AML-193 (cell line): ENCODE measurements around the gene ANKRD29.
"Not testable (repeated sequence)": the region's sequence is repeated elsewhere in the genome, so short reads cannot be mapped to it uniquely, and the experiment has no call there.

Source experiments
- DNase-seq, 2 experiments: peaks; one replicate each; lab custom pipeline; 2025; lab: John Stamatoyannopoulos, UW

The ANKRD29 gene

GRCh38 chr18:23583071-23583865 is 79.4 kb downstream of the ANKRD29 start:
- DNase-seq = no peak

DNA sequence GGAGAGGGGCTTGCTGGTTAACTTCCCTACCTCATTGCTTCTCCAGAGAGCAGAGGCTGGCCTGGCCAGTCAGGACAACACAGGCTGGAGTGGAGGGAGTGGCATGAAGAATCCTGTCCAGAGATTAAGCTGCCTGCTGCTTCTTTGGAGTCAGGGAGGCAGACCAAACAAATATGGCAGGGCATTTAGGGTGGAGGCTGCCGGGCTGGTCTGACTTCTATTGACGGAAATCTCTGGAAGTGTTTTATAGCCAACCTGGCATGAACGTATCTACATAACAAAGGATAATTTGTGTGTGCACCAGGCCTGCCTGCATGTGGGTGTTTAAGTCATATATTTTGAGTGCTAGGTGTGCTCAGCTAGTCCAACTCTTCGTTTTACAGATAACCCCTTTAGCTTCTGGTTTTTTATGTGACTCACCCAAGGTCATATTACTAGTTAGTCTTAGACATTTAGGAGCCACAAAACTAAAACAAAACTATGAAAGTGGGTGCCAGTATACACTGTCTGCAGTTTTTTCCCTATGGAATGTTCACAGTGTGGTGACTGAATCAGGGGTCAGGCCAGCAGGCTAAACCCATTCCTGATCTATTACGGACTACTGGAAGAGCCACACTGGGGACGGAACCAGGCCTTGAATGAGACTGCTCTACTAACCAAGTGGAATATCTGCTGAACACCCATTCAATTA is 81.9 kb downstream of the ANKRD29 start:
- no peak for DNase-seq

- DNase-seq = peak; percentile 50 to 66
Measured at GRCh38 chr18:23578891-23579653, 83.6 kb downstream of the ANKRD29 start.

GRCh38 chr18:23578067-23578701 is 84.5 kb downstream of the ANKRD29 start:
- DNase-seq = no peak

DNA sequence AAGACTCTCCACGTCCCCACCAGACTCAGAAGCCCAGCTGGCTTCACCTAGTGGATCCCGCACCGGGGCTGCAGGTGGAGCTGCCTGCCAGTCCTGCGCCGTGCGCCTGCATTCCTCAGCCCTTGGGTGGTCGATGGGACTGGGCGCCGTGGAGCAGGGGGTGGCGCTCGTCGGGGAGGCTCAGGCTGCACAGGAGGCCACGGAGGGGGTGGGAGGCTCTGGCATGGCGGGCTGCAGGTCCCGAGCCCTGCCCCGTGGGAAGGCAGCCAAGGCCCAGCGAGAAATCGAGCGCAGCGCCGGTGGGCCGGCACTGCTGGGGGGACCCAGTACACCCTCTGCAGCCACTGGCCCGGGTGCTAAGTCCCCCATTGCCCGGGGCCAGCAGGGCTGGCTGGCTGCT is 85.2 kb downstream of the ANKRD29 start:
- DNase-seq = not testable (repeated sequence)

DNA sequence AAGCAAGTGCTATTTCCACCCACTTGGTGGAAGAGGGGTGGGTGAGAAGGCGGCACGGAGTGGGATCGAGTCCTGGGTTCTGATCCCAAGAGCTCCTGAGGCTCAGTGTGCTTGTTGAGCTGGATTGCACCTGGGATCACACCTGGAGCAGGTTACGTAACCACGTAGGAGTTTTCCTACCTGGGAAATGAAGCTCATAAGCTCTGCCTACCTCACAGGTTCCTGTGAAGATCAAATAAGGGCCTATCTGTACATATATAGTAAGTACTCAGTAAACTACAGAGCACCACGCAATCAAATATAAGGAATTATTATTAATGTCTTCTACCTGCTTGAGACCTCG is 87.4 kb downstream of the ANKRD29 start:
- no peak for DNase-seq

- no peak for DNase-seq
Measured at GRCh38 chr18:23574611-23575308, 88.0 kb downstream of the ANKRD29 start.

DNA sequence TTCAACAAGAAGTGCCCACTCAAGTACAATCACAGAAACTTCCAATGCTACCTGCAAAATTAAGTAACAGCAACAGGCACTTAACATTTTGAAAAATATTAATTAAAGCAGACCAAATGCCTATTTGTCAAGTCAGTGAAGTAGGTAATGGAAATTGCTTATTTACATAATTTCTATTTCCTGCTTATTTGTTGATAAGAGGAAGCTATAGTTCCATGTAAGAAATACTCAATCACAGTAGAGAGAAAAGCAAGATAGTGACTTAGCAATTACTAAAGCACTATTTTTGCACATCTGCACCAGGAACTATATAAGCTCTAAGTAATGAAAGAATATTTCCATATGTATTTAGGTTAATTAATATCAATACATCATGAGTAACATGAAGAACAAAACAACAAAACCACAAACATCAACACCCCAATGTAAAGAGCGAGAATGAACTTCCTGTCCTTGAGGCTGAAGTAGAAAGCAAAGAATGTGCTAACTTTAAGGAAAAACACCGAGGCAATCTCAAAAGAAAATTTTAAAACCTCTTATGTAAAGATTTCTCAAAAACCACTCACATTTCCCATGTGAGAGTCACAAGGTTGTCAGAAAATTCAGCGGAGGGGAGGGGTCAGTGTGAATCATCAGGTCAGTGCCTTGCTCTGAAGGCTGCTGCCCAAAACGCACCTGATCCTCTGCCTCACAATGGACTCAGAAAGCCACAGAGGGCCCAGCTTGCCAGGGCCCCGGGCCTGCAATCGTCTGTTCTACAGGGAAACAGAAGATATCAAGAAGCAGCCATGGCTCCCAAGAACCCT is 88.9 kb downstream of the ANKRD29 start:
- no peak for DNase-seq

DNA sequence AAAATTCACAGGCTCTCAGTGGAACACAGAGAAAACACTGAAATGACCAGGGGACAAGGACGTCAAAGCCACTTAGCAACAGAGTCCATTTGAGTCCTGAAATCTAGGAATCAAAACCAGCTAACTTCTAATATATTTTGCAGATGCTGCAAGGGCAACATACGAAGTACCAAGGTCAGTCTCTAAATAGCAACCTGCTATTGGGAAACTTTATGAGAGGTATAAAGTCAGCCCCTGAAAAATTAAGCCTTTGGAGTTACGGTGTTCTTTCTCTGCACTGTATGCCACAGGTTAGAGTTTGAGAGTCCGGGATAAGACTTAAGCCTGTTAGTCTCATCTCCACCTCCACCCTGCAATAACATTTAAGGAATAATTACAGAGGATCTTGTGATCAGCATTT is 89.7 kb downstream of the ANKRD29 start:
- no peak for DNase-seq

DNA sequence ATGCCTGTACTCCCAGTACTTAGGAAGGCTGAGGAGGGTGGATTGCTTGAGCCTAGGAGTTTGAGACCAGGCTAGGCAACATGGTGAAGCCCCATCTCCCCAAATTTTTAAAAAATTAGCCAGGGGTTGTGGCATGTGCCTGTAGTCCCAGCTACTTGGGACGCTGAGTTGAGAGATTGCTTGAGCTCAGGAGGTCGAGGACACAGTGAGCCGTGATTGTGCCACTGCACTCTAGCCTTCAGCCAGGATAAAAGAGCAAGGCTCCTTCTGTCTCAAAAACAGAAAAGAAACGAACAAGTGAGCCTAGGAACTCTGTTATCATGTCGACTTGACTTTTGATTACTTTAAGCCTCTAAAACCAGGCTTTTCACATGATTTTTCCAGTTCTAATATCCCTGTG is 90.1 kb downstream of the ANKRD29 start:
- DNase-seq = no peak

- DNase-seq = no peak
Measured at GRCh38 chr18:23572012-23572411, 90.7 kb downstream of the ANKRD29 start.

DNA sequence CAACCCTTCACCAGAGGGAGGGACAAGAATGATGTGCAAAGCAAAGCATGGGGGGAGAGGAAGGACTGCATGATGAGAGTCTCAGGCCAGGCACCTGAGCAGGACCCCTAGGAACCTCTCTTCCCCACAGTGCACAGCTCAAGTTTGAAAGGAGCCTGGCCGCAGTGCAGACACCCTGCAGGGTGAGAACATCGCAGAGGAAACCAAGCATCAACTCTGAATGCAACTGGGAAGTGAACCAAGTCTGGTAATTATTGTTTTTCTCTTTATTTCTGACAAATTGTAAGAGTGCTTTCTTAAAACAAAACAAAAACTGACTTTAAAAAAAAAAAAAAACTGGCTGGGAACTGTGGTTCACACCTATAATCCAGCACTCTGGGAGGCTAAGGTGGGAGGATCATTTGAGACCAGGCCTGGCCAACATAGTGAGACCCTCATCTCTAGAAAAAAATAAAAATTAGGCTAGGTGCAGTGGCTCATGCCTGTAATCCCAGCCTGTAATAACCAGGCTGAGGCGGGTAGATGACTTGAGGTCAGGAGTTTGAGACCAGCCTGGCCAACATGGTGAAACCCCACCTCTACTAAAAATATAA is 91.7 kb downstream of the ANKRD29 start:
- DNase-seq = no peak

GRCh38 chr18:23569299-23570063 is 93.2 kb downstream of the ANKRD29 start:
- no peak for DNase-seq

DNA sequence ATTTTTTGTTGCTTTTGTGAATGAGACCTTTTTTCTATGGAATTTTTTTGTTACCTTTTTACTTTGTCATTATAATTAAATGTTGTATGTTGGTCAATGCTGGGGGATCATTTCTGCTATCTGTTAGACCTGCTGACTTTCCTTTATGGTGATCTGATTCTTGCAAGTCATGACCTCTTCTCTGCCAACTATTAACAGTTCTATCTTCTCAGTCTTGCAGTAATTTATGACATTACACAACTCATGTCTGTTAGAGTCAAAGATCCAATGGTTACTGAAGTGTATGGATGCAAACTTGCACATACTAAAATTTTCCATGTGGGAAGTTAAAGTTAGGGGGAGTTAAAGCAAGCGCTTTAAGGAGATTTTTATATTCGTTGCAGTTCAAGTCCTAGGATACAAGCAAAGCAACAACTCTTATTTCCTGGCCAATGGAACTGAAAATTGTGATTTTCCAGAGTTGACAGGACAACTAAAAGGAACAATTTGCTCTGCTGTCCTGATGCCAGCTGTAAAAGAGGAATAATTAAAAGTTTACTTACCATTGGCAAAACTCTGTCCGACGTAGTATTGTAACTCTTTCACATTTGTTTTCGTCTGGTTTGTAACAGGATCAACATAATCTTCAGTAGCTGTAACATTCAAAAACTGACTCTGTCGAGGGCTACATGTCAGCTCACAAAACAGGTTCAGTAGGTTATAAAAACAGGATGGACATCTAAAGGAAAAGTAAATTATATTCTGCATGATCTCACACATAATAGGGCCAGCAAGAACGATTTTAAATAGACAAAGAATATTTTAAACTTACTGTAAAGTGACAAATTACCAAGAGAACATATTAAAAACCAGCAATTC is 94.2 kb downstream of the ANKRD29 start:
- DNase-seq = no peak

- no peak for DNase-seq
Measured at GRCh38 chr18:23567671-23568070, 95.0 kb downstream of the ANKRD29 start.

GRCh38 chr18:23565916-23566547 is 96.7 kb downstream of the ANKRD29 start:
- DNase-seq = no peak

DNA sequence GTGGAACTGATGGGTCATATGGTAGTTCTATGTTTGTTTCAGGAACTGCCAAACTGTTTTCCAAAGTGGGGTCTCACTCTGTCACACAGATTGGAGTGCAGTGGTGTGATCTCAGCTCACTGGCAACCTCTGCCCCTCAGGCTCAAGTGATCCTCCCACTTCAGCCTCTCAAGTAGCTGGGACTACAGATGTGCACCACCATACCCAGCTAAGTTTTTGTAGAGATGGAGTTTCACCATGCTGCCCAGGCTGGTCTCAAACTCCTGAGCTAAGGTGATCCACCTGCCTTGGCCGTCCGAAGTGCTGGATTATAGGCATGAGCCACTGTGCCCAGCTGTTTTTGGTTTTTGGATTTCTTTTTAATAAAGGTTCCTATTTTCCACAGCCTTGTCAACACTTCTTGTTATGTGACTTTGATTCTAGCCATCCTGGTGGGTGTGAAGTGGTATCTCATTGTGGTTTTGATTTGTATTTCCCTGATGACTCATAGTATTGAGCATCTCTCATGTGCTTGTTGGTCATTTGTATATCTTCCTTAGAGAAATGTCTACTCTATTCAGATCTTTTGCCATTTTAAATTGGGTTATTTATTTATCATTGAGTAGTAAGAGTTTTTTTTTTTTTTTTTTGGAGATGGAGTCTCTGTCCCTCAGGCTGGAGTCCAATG is 99.2 kb downstream of the ANKRD29 start:
- DNase-seq = no peak

DNA sequence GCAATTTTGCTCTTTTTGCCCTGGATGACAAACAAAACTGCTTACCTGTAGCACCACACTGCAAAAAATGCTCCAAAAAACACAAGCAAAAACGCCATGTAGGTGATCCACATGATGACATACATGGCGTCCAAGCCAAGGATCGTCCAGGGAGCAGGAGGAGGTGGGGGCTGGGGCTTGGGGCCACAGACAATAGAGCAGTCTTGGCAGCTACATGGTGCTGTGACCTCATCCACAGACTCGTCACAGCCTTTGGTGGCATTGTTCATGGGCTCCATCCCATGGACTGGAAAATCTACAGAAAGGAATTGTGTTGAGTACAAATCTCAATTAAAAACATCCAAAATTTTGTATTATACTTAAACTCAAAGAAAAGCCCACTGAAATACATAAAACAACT is 102.5 kb downstream of the ANKRD29 start:
- no peak for DNase-seq
